Islet of Langerhans (tissue), 1 donor: ENCODE results near the gene PPARA.

ENCODE experiments used
- FAIRE-seq: peaks from one replicate; lab custom pipeline; 2011; peaks lifted over from hg19 to GRCh38; lab: Jason Lieb, UNC

Gene PPARA

GRCh38 chr22:46278656-46279645 is 128.6 kb downstream of the PPARA start:
- FAIRE-seq = no peak

DNA sequence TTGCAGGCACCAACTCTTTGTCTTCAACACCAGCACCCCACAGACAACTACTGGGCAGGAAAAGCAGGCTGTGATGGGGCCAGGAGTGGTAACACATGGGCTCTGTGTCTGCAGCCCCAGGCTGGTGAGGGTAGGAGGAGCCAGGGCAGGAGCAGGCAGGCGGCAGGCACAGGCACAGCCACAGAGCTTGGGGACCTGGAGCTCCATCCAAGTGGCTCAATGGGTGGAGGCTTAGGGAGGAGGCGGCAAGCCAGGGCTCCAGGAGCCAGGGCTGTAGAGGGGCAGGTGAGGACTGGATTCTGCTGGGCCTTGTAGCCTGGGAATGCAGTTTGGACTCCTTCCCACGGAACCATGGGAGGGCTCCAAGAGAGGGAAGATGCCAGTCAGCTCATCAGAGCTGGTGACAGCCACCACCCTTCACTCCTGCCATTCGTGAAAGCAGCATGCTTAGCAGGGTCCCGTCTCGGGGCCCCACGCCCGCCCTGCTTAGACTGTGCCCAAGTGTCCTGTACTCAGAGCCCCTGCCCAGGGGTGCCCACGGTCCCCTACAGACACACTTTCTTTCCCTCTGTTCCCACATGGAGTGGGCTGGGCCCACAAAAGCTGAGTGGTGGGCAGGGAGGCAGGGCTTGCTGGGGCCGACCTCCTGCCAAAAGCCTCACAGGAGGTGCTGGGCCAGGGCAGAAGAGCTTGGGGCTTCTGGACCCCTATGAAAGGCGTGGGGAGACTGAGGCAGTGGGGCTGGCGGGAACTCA is 129.9 kb downstream of the PPARA start:
- no peak for FAIRE-seq

DNA sequence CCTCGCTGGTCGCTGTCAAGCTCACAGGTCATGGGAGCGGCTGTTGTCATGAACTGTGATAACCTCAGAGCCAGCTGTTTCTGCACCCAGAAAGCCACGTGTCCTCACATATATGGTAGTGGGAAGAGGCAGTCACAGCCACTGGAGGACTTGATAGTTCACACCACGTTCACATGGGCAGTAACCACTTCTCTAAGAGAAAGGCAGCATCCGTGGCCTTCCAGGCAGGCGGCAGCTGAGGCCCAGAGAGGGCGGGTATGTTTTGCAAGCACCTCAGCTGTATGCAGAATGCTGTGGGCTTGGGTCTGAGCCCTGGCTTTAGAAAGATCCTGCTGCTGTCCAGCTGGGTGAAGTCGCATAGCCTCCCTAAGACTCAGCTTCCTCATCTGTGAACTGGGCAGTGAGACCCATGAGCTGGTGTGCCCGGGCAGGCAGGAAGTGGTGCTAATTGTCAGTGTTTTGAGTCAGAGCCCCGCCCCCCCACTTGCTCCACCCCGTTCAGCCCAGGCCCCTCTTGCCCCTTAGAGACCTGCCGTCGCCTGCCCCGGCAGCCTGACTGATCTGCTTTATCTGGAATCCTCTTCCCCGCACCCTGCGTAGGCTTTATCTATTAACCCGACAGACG is 130.8 kb downstream of the PPARA start:
- no peak for FAIRE-seq

DNA sequence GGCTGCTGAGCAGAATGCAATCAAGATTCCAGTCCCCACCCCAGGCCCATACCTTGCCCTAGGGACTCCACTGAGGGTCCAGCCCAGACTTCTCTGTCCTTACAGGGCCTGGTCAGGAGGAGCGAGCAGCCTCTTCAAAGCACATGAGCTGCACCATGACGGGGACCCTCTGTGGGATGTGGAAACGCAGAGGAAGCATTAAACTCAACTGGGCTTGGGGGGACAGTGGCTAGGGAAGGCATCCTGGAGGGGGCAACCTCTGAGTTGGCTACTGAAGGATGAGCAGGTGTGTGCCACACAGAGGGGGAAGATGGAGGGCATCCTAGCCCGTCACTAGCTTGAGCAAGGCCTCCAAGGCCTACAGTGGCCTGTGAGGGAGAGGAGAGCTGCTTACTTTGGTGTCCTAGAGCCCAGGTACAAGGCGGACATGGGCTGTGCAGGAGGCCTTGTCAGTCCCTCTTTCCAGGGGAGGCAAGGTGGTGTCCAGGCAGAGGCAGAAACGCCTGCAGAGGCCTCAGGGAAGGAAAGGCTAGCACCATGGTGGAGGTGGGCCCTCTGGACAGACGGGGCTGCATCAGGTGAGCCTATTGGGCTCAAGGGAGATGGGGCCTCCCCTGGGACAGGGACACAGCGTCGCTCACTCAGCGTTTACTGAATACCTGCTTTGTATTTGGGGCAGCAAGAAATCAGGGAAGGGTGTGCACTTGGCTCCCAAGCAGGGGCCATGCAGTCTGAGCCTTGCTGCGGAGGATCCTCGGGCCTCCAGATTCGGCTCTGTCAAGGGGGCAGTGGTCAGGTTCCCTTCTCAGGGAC is 131.7 kb downstream of the PPARA start:
- no peak for FAIRE-seq

GRCh38 chr22:46286006-46286405 is 135.7 kb downstream of the PPARA start:
- no peak for FAIRE-seq

DNA sequence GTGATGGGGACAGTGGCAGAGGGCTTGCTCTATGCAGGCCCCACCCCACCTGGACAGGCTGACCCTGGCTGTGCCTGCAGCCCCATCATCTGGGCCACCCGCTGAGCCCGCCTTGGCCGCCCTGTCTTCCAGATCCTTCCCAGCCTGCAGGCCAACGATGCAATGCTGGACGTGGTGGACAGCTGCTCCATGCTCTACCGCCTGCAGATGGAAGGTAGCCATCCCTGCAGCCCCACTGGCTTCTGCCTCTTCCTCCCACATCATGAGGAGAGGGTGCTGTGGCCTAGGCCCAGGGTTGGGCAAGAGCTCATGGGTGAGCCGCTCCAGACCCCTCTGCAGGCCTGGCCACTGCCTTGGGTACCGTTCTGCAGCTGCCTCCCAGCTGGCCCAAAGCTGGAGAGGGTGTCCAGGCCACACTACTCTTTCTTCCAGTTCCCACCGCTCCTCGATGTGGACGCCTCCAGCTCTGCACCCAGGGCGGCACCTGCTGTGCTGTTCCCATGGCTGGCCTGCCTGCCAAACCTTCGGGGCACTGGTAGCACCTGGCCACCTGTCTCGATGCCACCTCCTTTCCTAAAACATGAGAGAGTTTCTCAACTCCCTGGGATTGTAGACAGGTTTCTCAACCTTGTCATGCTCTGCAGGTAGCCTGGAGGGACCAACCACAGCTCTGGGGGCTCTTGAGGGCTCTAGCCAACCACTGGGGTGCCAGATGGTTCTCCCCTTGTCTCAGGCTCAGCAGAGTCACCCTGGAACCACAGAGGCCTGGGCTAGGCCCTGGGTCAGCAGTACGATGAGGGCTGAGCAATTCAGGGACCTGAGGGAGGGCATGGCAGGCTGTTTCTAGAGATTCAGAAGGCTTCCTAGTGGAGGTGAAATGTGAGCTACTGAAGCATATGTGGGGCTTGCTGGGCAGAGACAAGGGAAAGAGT is 136.9 kb downstream of the PPARA start:
- no peak for FAIRE-seq

DNA sequence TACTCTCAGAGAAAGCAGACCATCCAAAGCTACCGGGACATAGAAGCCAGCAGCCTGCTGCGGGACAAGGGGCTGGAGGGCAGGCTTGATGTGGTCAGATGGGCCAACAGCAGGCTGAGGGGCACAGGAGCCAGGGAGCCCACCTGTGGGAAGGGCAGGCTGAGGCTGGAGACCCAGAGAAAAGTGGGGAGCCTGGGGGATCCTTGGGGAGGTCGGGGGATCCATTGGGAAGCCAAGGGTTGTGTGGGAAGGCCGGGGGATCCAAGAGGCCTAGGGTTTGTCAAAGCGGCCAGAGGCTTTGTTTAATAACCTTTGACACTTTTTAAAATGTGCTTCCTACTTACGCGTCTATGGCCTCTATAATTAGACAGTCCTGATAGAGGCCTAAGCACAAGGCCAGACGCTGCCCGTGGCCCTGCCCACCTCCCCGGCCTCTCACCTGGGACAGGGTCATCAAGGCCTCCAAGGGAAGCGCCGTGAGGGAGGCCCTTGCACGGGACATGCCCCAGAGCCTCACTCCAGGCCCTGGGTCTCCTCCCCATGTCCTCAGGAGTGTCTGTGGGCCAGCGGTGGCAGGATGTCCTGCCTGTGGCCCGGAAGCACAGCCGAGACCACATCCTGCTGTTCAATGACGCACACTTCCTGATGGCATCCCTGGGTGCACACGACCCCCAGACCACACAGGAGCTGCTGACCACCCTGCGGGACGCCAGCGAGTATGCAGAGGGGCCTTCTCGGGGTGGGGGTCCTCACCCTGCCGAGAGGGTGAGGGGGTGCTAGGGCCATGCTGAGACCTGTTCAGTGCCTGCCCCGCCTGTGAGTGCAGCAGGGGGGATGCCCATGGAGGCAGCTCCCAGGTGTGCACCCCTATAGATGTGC is 137.8 kb downstream of the PPARA start:
- FAIRE-seq = no peak

GRCh38 chr22:46288846-46289243 is 138.5 kb downstream of the PPARA start:
- FAIRE-seq = no peak

DNA sequence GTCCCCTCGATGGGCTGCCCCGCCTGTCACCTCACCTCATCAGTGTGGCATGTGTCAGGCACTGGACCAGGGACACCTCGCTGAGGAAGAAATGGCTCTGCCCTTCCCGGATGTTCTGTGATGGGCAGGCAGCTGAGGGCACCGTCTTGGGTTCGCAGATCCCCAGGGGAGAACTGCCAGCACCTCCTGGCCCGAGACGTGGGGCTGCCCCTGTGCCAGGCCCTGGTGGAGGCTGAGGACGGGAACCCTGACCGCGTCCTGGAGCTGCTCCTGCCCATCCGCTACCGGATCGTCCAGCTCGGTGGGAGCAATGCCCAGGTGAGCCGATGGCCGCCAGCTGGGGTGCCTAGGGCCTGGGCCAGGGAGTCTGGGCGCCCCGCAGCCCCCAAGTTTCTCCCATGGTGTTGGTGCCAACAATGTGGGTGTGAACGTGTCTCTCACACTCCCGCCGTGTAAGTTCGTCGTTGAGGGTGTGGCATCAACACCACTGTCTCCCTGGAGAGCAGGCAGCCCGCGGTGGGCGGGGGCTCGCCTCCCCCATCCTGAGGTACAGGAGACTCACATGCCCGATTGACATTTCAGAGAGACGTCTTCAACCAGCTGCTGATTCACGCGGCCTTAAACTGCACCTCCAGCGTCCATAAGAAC is 139.0 kb downstream of the PPARA start:
- no peak for FAIRE-seq

DNA sequence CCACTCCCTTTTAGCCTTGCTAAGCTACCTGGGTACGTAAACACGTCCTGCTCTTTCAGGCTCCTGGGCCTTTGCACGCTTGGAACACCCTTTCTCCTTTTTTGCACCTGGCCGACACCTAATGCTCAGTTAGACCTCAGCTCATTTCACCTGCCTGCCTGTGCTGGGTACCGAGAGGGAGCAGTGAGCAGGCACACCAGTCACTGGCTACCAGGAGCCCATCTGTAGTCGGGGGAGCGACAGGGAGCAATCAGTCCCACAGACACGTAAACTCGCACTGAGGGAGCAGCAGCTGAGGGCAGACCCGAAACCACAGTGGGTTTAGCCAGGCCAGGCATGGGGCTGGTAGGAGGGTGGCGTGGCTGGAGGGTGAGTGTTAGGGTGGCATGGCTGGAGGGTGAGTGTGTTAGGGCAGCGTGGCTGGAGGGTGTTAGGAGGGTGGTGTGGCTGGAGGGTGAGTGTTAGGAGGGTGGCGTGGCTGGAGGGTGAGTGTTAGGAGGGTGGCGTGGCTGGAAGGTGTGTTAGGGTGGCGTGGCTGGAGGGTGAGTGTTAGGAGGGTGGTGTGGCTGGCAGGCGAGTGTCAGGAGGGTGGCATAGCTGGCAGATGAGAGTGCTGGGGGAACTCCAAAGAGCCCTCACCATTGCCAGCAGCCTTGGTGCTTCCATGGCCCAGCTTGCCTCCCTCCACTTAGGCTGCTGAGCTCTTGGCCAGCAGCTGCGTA is 140.0 kb downstream of the PPARA start:
- no peak for FAIRE-seq

DNA sequence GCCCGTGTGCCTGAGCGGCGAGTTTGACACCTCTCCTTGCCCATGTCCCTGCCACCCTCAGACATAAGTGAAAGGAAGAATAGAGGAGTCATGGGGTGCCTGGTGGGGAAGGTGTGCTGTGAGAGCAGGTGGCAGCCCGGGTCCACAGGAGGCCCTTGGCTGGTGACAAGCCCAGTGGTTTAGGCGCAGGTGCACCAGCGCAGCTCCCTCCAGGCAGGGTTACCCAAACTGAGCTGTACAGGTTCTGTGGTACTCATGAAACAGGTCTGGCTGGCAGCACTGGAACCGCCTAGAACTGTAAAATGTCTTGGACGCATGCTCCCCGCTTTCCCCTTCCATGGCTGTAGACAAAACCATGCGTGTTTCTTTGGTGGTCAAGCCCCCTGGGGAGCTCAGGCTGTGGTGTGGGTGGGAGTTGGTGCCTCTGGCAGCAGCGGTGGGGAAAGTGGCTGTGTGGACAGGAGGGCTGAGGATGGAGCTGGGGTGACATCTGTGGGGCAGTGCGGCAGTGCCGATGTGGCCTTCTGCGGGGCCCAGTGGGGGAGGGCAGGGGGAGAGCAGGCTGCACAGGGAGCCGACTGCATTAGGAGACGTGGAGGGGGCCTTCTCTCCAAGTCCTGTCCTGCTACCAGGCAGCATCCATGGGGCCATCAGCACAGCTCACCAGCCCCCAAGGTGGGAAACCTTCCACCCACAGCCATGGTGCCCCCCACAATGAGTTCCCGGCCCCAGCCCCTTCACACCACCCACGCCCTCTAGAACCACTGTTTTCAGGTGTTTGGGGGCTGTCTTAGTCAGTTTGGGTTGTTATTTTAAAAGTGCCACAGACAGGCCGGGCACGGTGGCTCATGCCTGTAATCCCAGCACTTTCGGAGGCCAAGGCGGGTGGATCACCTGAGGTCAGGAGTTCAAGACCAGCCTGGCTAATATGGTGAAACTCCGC is 140.8 kb downstream of the PPARA start:
- FAIRE-seq = no peak

GRCh38 chr22:46292173-46292572 is 141.8 kb downstream of the PPARA start:
- no peak for FAIRE-seq

DNA sequence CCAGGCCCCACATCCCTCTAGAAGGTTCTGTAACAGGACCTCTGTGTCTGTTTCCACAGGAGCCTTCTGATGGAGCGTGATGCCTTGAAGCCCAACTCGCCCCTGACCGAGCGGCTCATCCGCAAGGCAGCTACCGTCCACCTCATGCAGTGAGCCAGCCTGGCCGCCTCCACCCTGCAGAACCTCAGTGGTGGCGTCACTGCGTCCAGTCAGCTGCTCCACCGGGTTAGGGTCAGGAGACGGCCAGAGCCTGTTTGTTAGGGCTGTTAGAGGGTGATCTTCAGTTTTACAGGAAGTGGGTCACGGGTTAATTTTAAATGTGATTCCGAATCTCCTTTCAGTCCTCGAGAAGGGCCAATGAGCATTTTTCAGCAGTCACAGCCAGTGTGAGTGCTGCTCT is 142.4 kb downstream of the PPARA start:
- FAIRE-seq = no peak
